ENCODE measurements around the gene NWD2. TPM values are rescaled to one million over a fixed set of nuclear protein-coding genes. Genes with fewer than 3 reads are reported as not detected.
A peak's percentile ranks its signal among the peaks of the same experiment; 100 is the strongest.

The NWD2 gene
- total RNA-seq, 1 donor from 2014 or later, result 0.05 TPM

- peaks cover 15% of the 10 kb centered on the region for H3K4me1 Mint-ChIP-seq
- no peak overlapping the region for H3K4me3 Mint-ChIP-seq
- no peak for DNase-seq (ENCODE audit: low read depth, low spot score)
These were observed 140.9 kb downstream of the NWD2 start for GRCh38 chr4:37385424-37385823.

GRCh38 chr4:37388681-37389365 lies 144.3 kb downstream of the NWD2 start:
- no peak for DNase-seq (ENCODE audit: low read depth, low spot score)
- no peak for TF ChIP-seq CTCF (conservative IDR thresholded peaks at IDR 0.05)
- no peak overlapping the region for H3K4me3 Mint-ChIP-seq
- H3K4me1 Mint-ChIP-seq, result peaks cover 44% of the 10 kb centered on the region
- H3K27me3 Mint-ChIP-seq (ENCODE audit: low read depth), result no peaks in the 10 kb centered on the region
- no peaks in the 10 kb centered on the region for H3K9me3 Mint-ChIP-seq
- H3K27ac Mint-ChIP-seq (ENCODE audit: unreplicated experiment), result peak overlapping the region; percentile 6
- H3K36me3 Mint-ChIP-seq (ENCODE audit: low read depth), result no peaks in the 10 kb centered on the region

More at GRCh38 chr4:37385424-37385823, 140.9 kb downstream of the NWD2 start:
- no peaks in the 10 kb centered on the region for H3K27me3 Mint-ChIP-seq (ENCODE audit: low read depth)
- no peak overlapping the region for H3K27ac Mint-ChIP-seq (ENCODE audit: unreplicated experiment)
- no peaks in the 10 kb centered on the region for H3K36me3 Mint-ChIP-seq (ENCODE audit: low read depth)
- H3K9me3 Mint-ChIP-seq, result no peaks in the 10 kb centered on the region
- no peak for TF ChIP-seq CTCF (conservative IDR thresholded peaks at IDR 0.05)

- no peaks in the 10 kb centered on the region for H3K9me3 Mint-ChIP-seq
- TF ChIP-seq CTCF (conservative IDR thresholded peaks at IDR 0.05), result no peak
- peaks cover 49% of the 10 kb centered on the region for H3K4me1 Mint-ChIP-seq
- H3K4me3 Mint-ChIP-seq, result no peak overlapping the region
- no peak for DNase-seq (ENCODE audit: low read depth, low spot score)
- H3K27me3 Mint-ChIP-seq (ENCODE audit: low read depth), result no peaks in the 10 kb centered on the region
- H3K27ac Mint-ChIP-seq (ENCODE audit: unreplicated experiment), result no peak overlapping the region
- H3K36me3 Mint-ChIP-seq (ENCODE audit: low read depth), result no peaks in the 10 kb centered on the region
These were observed 144.8 kb downstream of the NWD2 start for GRCh38 chr4:37389366-37389765.

GRCh38 chr4:37389967-37390580 lies 145.5 kb downstream of the NWD2 start:
- TF ChIP-seq CTCF (conservative IDR thresholded peaks at IDR 0.05), result peak; percentile 89
- Mint-ChIP-seq H3K27me3 (ENCODE audit: low read depth) (no peaks in the 10 kb centered on the region), H3K27ac (ENCODE audit: unreplicated experiment) (no peak overlapping the region), H3K4me1 (peaks cover 52% of the 10 kb centered on the region), H3K4me3 (no peak overlapping the region), H3K36me3 (ENCODE audit: low read depth) (no peaks in the 10 kb centered on the region), H3K9me3 (no peaks in the 10 kb centered on the region)
- peak; percentile 50 for DNase-seq (ENCODE audit: low read depth, low spot score)

GRCh38 chr4:37392521-37393255 lies 148.1 kb downstream of the NWD2 start:
- H3K36me3 Mint-ChIP-seq (ENCODE audit: low read depth), result no peaks in the 10 kb centered on the region
- no peaks in the 10 kb centered on the region for H3K27me3 Mint-ChIP-seq (ENCODE audit: low read depth)
- H3K9me3 Mint-ChIP-seq, result peaks cover 1% of the 10 kb centered on the region
- H3K4me1 Mint-ChIP-seq, result peaks cover 63% of the 10 kb centered on the region
- peak overlapping the region; percentile 45 for H3K4me3 Mint-ChIP-seq
- peak overlapping the region; percentile 98 for H3K27ac Mint-ChIP-seq (ENCODE audit: unreplicated experiment)
- peak; percentile 20 for DNase-seq (ENCODE audit: low read depth, low spot score)
- no peak for TF ChIP-seq CTCF (conservative IDR thresholded peaks at IDR 0.05)
